ENCODE results near the gene TIFAB. TPM values are rescaled to one million over a fixed set of nuclear protein-coding genes. Genes with fewer than 3 reads are reported as not detected.

TIFAB gene
- total RNA-seq, 4 donors from 2014 or later: not detected

- no peaks in the 10 kb centered on the region for H3K9me3 ChIP-seq
- 44 to 63% methylated on average over 11 of the region's 11 CpGs for WGBS, 2 donors
- no peak overlapping the region for H3K27ac ChIP-seq
- H3K27me3 ChIP-seq: no peaks in the 10 kb centered on the region
- peaks cover 16 to 31% of the 10 kb centered on the region in 2 donors for H3K4me1 ChIP-seq
- intact Hi-C loops (cut with DNase I): no loop called here
- no peak for DNase-seq
- TF ChIP-seq POLR2A (IDR thresholded peaks at IDR 0.05): no peak
- no peak for TF ChIP-seq CTCF (IDR thresholded peaks at IDR 0.05)
- H3K4me3 ChIP-seq (replicated peaks in 1 of 3): no peak overlapping the region
- H3K36me3 ChIP-seq: no peaks in the 10 kb centered on the region
Observed at GRCh38 chr5:135441350-135441831, 10.8 kb downstream of the TIFAB start.

- no peak for DNase-seq
- Histone ChIP-seq H3K27me3 (no peaks in the 10 kb centered on the region), H3K36me3 (no peaks in the 10 kb centered on the region), H3K27ac (no peak overlapping the region), H3K4me3 (replicated peaks in 1 of 3) (no peak overlapping the region), H3K9me3 (no peaks in the 10 kb centered on the region), H3K4me1 (peaks cover 16 to 31% of the 10 kb centered on the region in 2 donors)
- intact Hi-C loops (cut with DNase I): no loop called here
- no peak for TF ChIP-seq CTCF (IDR thresholded peaks at IDR 0.05)
- TF ChIP-seq POLR2A (IDR thresholded peaks at IDR 0.05): no peak
- 66 to 79% methylated on average over 6 of the region's 6 CpGs for WGBS, 2 donors
Observed at GRCh38 chr5:135440916-135441315, 11.2 kb downstream of the TIFAB start.

GRCh38 chr5:135439231-135440205, 12.6 kb downstream of the TIFAB start:
- Histone ChIP-seq H3K27ac (no peak overlapping the region), H3K36me3 (no peaks in the 10 kb centered on the region), H3K9me3 (no peaks in the 10 kb centered on the region), H3K27me3 (no peaks in the 10 kb centered on the region), H3K4me3 (replicated peaks in 1 of 3) (no peak overlapping the region), H3K4me1 (peaks cover 16 to 31% of the 10 kb centered on the region in 2 donors)
- intact Hi-C loops (cut with DNase I): no loop called here
- TF ChIP-seq CTCF (IDR thresholded peaks at IDR 0.05) (no peak), POLR2A (IDR thresholded peaks at IDR 0.05) (no peak)
- DNase-seq: peak; percentile 21 to 31
- WGBS, 2 donors: 66 to 68% methylated on average over 9 to 10 of the region's 11 CpGs

- Histone ChIP-seq H3K4me1 (peaks cover 16 to 31% of the 10 kb centered on the region in 2 donors), H3K9me3 (no peaks in the 10 kb centered on the region), H3K27me3 (no peaks in the 10 kb centered on the region), H3K4me3 (replicated peaks in 1 of 3) (no peak overlapping the region), H3K27ac (no peak overlapping the region), H3K36me3 (no peaks in the 10 kb centered on the region)
- DNase-seq: no peak
- WGBS, 2 donors: 81% methylated on average over 9 to 10 of the region's 10 CpGs
- intact Hi-C loops (cut with DNase I): no loop called here
- TF ChIP-seq CTCF (IDR thresholded peaks at IDR 0.05) (no peak), POLR2A (IDR thresholded peaks at IDR 0.05) (no peak)
Observed at GRCh38 chr5:135438636-135439221, 13.4 kb downstream of the TIFAB start.

All from thyroid gland (tissue), 4 donors.